HEK293 (cell line): Measurements from ENCODE around the gene PRPF19.

Experiments
- GLIS1 ChIP-seq: fragments of 450-650 bp; formaldehyde crosslinking; IDR thresholded peaks from 2 replicates; pipeline ENCODE4 v1.5.1; 2016; ENCODE audit warnings: missing biosample characterization, missing genetic modification characterization
- SP3 ChIP-seq: fragments of 450-650 bp; formaldehyde crosslinking; IDR thresholded peaks from 2 replicates; pipeline ENCODE4 v1.5.1; 2016; ENCODE audit warnings: missing biosample characterization, missing genetic modification characterization
- ZBTB1 ChIP-seq: fragments of 450-650 bp; formaldehyde crosslinking; IDR thresholded peaks from 2 replicates; pipeline ENCODE4 v1.5.1; 2016; ENCODE audit warnings: missing biosample characterization, missing genetic modification characterization
- ZNF530 ChIP-seq: fragments of 450-650 bp; formaldehyde crosslinking; IDR thresholded peaks from 2 replicates; pipeline ENCODE4 v1.5.1; 2016; ENCODE audit warnings: low read depth, missing biosample characterization, missing genetic modification characterization
- ZSCAN30 ChIP-seq: fragments of 450-650 bp; IDR thresholded peaks from 2 replicates; pipeline ENCODE4 v1.5.1; 2018; ENCODE audit warnings: missing biosample characterization, mild to moderate bottlenecking, missing genetic modification characterization, moderate library complexity
- TF ChIP-seq, protein P1 (sequence below): fragments of 450-650 bp; formaldehyde crosslinking; IDR thresholded peaks from 2 replicates; pipeline ENCODE4 v1.5.1; 2016; ENCODE audit warnings: missing biosample characterization, missing genetic modification characterization

DNA sequence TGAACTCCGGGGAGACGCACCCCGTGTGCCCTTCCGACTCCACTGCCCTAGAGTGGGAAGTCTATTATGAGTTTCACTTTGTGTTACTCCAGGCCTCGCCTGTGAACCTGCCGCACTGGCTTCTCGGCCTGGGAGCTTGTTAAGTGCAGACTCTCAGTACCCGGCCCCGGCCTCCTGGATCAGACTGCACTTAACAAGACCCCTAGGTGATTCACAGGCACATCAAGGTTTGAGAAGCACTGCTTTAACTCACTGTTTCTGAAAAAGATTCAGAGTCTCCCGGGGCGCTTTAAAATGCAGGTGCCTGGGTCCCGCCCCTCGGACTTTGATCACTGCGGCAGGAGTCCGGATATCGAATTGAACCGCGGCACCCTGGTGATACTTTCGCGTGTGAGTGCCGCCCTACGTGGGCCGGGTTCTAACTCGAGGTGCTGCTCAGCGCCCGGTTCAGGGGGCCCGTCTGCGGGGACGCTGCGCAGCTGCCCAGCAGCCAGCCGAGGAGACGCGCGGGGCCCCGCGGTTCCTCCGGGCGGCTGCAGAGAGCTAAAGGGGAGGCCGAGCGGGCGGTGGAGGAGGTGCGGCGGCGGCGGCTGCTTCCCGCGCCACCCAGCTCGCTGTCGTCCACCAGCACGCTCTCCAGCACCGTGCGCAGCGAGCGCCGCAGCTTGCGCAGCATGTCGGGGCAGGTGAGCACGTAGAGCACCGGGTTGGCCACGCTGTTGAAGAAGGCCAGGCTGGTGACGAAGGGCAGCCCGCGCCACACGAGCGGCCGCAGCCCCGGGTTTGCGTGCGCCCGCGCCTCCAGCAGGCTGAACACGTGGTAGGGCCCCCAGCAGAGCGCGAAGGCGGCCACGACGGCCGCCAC is 54.0 kb downstream of the PRPF19 start:
- TF ChIP-seq, protein P1, sequence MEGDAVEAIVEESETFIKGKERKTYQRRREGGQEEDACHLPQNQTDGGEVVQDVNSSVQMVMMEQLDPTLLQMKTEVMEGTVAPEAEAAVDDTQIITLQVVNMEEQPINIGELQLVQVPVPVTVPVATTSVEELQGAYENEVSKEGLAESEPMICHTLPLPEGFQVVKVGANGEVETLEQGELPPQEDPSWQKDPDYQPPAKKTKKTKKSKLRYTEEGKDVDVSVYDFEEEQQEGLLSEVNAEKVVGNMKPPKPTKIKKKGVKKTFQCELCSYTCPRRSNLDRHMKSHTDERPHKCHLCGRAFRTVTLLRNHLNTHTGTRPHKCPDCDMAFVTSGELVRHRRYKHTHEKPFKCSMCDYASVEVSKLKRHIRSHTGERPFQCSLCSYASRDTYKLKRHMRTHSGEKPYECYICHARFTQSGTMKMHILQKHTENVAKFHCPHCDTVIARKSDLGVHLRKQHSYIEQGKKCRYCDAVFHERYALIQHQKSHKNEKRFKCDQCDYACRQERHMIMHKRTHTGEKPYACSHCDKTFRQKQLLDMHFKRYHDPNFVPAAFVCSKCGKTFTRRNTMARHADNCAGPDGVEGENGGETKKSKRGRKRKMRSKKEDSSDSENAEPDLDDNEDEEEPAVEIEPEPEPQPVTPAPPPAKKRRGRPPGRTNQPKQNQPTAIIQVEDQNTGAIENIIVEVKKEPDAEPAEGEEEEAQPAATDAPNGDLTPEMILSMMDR = no peak
- no peak for TF ChIP-seq SP3 (tag by site-specific recombination)
- no peak for TF ChIP-seq ZBTB1 (tag by site-specific recombination)
- no peak for TF ChIP-seq GLIS1 (tag by site-specific recombination)
- no peak for TF ChIP-seq ZNF530 (tag by site-specific recombination)
- no peak for TF ChIP-seq ZSCAN30
